ENCODE measurements around the gene SPOP. TPM values are rescaled to one million over a fixed set of nuclear protein-coding genes. Genes with fewer than 3 reads are reported as not detected.

SPOP gene
- total and polyA plus RNA-seq, 4 experiments from 2014 or later, result 83.1 to 126 (median 98.4) TPM

GRCh38 chr17:49667854-49668253 lies 10.0 kb downstream of the SPOP start:
- Histone ChIP-seq H3K4me3 (ENCODE audit: low read length in 2 of 2) (no peak overlapping the region), H3K9me3 (ENCODE audit: control insufficient read depth in 1 of 2, low read length in 2 of 2) (no peaks in the 10 kb centered on the region), H3K27ac (ENCODE audit: low read depth, low read length) (no peak overlapping the region), H3K27me3 (ENCODE audit: insufficient read depth, low read length) (no peaks in the 10 kb centered on the region), H3K36me3 (ENCODE audit: insufficient read depth, low read length) (no peaks in the 10 kb centered on the region), H3K4me1 (ENCODE audit: insufficient read depth, low read length) (peaks cover 56% of the 10 kb centered on the region)
- peak overlapping the region in 1 of 8 donors; percentile 6 for H3K4me3 Mint-ChIP-seq
- no peaks in the 10 kb centered on the region for H3K9me3 Mint-ChIP-seq
- peaks cover 36 to 57% (median 48%) of the 10 kb centered on the region in 4 donors for H3K4me1 Mint-ChIP-seq
- ChIA-PET POLR2A (ENCODE audit: partially characterized antibody) (no interaction called here), CTCF (ENCODE audit: partially characterized antibody) (no interaction called here)
- H3K27me3 Mint-ChIP-seq, result no peaks in the 10 kb centered on the region
- H3K27ac Mint-ChIP-seq, result peak overlapping the region in 2 of 7 donors; percentile 7 to 57
- H3K36me3 Mint-ChIP-seq, result peaks cover 20 to 39% of the 10 kb centered on the region in 2 donors
- intact Hi-C loops (cut with micrococcal nuclease), result no loop called here
- DNase-seq, result no peak

GRCh38 chr17:49664706-49665211 lies 13.1 kb downstream of the SPOP start:
- H3K36me3 Mint-ChIP-seq, result peaks cover 24 to 35% of the 10 kb centered on the region in 2 donors
- POLR2A ChIA-PET (ENCODE audit: partially characterized antibody), result no interaction called here
- H3K4me3 Mint-ChIP-seq, result peak overlapping the region in 1 of 8 donors; percentile 41
- CTCF ChIA-PET (ENCODE audit: partially characterized antibody), result interaction anchor here (1.2 to 1.3 kb wide), 2 partner anchors 31 to 95 kb away, joined by 4 read pairs; no protein-coding TSS in a partner anchor
- H3K36me3 ChIP-seq (ENCODE audit: insufficient read depth, low read length), result no peaks in the 10 kb centered on the region
- no peak for DNase-seq
- H3K9me3 ChIP-seq (ENCODE audit: control insufficient read depth in 1 of 2, low read length in 2 of 2), result no peaks in the 10 kb centered on the region
- H3K27ac ChIP-seq (ENCODE audit: low read depth, low read length), result no peak overlapping the region
- no peaks in the 10 kb centered on the region for H3K9me3 Mint-ChIP-seq
- no peaks in the 10 kb centered on the region for H3K27me3 Mint-ChIP-seq
- H3K27ac Mint-ChIP-seq, result peak overlapping the region in 1 of 7 donors; percentile 54
- peaks cover 30 to 48% (median 41%) of the 10 kb centered on the region in 4 donors for H3K4me1 Mint-ChIP-seq
- no peaks in the 10 kb centered on the region for H3K27me3 ChIP-seq (ENCODE audit: insufficient read depth, low read length)
- intact Hi-C loops (cut with micrococcal nuclease), result no loop called here
- peaks cover 34% of the 10 kb centered on the region for H3K4me1 ChIP-seq (ENCODE audit: insufficient read depth, low read length)
- no peak overlapping the region for H3K4me3 ChIP-seq (ENCODE audit: low read length in 2 of 2)

- no peaks in the 10 kb centered on the region for H3K36me3 ChIP-seq (ENCODE audit: insufficient read depth, low read length)
- H3K4me3 Mint-ChIP-seq, result peak overlapping the region in 3 of 8 donors; percentile 3 to 60 (median 13)
- no peaks in the 10 kb centered on the region for H3K9me3 ChIP-seq (ENCODE audit: control insufficient read depth in 1 of 2, low read length in 2 of 2)
- no peaks in the 10 kb centered on the region for H3K27me3 ChIP-seq (ENCODE audit: insufficient read depth, low read length)
- intact Hi-C loops (cut with micrococcal nuclease), result no loop called here
- H3K36me3 Mint-ChIP-seq, result peaks cover 25 to 42% of the 10 kb centered on the region in 2 donors
- H3K27me3 Mint-ChIP-seq, result no peaks in the 10 kb centered on the region
- ChIA-PET POLR2A (ENCODE audit: partially characterized antibody) (interaction anchor here (0.6 kb wide), 1 partner anchor 24 kb away, joined by 3 read pairs; no protein-coding TSS in a partner anchor), CTCF (ENCODE audit: partially characterized antibody) (interaction anchor here (2.4 kb wide), 1 partner anchor 37 kb away, joined by 10 read pairs; no protein-coding TSS in a partner anchor)
- H3K4me1 ChIP-seq (ENCODE audit: insufficient read depth, low read length), result peaks cover 34% of the 10 kb centered on the region
- H3K4me1 Mint-ChIP-seq, result peaks cover 38 to 52% (median 47%) of the 10 kb centered on the region in 4 donors
- H3K4me3 ChIP-seq (ENCODE audit: low read length in 2 of 2), result no peak overlapping the region
- no peak overlapping the region for H3K27ac ChIP-seq (ENCODE audit: low read depth, low read length)
- peak overlapping the region in 5 of 7 donors; percentile 18 to 50 (median 31) for H3K27ac Mint-ChIP-seq
- H3K9me3 Mint-ChIP-seq, result no peaks in the 10 kb centered on the region
- no peak for DNase-seq
These were observed 18.1 kb downstream of the SPOP start for GRCh38 chr17:49659661-49660382.

- no peak overlapping the region for H3K4me3 ChIP-seq (ENCODE audit: low read length in 2 of 2)
- no peaks in the 10 kb centered on the region for H3K9me3 ChIP-seq (ENCODE audit: control insufficient read depth in 1 of 2, low read length in 2 of 2)
- H3K27ac Mint-ChIP-seq, result peak overlapping the region in 3 of 7 donors; percentile 22 to 59 (median 25)
- DNase-seq, result no peak
- peaks cover 34% of the 10 kb centered on the region for H3K4me1 ChIP-seq (ENCODE audit: insufficient read depth, low read length)
- POLR2A ChIA-PET (ENCODE audit: partially characterized antibody), result no interaction called here
- no peaks in the 10 kb centered on the region for H3K9me3 Mint-ChIP-seq
- no peaks in the 10 kb centered on the region for H3K27me3 ChIP-seq (ENCODE audit: insufficient read depth, low read length)
- peaks cover 18 to 31% of the 10 kb centered on the region in 2 donors for H3K36me3 Mint-ChIP-seq
- H3K27ac ChIP-seq (ENCODE audit: low read depth, low read length), result no peak overlapping the region
- no peaks in the 10 kb centered on the region for H3K36me3 ChIP-seq (ENCODE audit: insufficient read depth, low read length)
- CTCF ChIA-PET (ENCODE audit: partially characterized antibody), result interaction anchor here (0.6 kb wide), 1 partner anchor 1244 kb away, joined by 3 read pairs; no protein-coding TSS in a partner anchor
- intact Hi-C loops (cut with micrococcal nuclease), result no loop called here
- H3K27me3 Mint-ChIP-seq, result no peaks in the 10 kb centered on the region
- H3K4me3 Mint-ChIP-seq, result no peak overlapping the region
- peaks cover 40 to 62% (median 49%) of the 10 kb centered on the region in 4 donors for H3K4me1 Mint-ChIP-seq
These were observed 21.6 kb downstream of the SPOP start for GRCh38 chr17:49656247-49656646.

- Histone ChIP-seq H3K36me3 (ENCODE audit: insufficient read depth, low read length) (no peaks in the 10 kb centered on the region), H3K4me1 (ENCODE audit: insufficient read depth, low read length) (peaks cover 31% of the 10 kb centered on the region), H3K4me3 (ENCODE audit: low read length in 2 of 2) (no peak overlapping the region), H3K9me3 (ENCODE audit: control insufficient read depth in 1 of 2, low read length in 2 of 2) (no peaks in the 10 kb centered on the region), H3K27ac (ENCODE audit: low read depth, low read length) (no peak overlapping the region), H3K27me3 (ENCODE audit: insufficient read depth, low read length) (no peaks in the 10 kb centered on the region)
- ChIA-PET POLR2A (ENCODE audit: partially characterized antibody) (no interaction called here), CTCF (ENCODE audit: partially characterized antibody) (interaction anchor here (1.0 kb wide), 2 partner anchors 90 kb away, joined by 3 read pairs; no protein-coding TSS in a partner anchor)
- intact Hi-C loops (cut with micrococcal nuclease), result loop anchor here (10.0 kb wide), 1 partner anchor 52 kb away; no protein-coding TSS in a partner anchor
- H3K27me3 Mint-ChIP-seq, result no peaks in the 10 kb centered on the region
- H3K27ac Mint-ChIP-seq, result no peak overlapping the region
- peaks cover 0 to 1% (median 0%) of the 10 kb centered on the region in 8 donors for H3K9me3 Mint-ChIP-seq
- H3K4me3 Mint-ChIP-seq, result no peak overlapping the region
- peaks cover 32 to 59% (median 43%) of the 10 kb centered on the region in 4 donors for H3K4me1 Mint-ChIP-seq
- H3K36me3 Mint-ChIP-seq, result peaks cover 0 to 7% of the 10 kb centered on the region in 2 donors
- no peak for DNase-seq
These were observed 30.7 kb downstream of the SPOP start for GRCh38 chr17:49647256-49647585.

- Histone ChIP-seq H3K27ac (ENCODE audit: low read depth, low read length) (no peak overlapping the region), H3K36me3 (ENCODE audit: insufficient read depth, low read length) (no peaks in the 10 kb centered on the region), H3K27me3 (ENCODE audit: insufficient read depth, low read length) (no peaks in the 10 kb centered on the region), H3K4me1 (ENCODE audit: insufficient read depth, low read length) (peaks cover 31% of the 10 kb centered on the region), H3K9me3 (ENCODE audit: control insufficient read depth in 1 of 2, low read length in 2 of 2) (no peaks in the 10 kb centered on the region), H3K4me3 (ENCODE audit: low read length in 2 of 2) (no peak overlapping the region)
- peaks cover 0 to 1% (median 0%) of the 10 kb centered on the region in 8 donors for H3K9me3 Mint-ChIP-seq
- CTCF ChIA-PET (ENCODE audit: partially characterized antibody), result interaction anchor here (1.0 kb wide), 1 partner anchor 90 kb away, joined by 3 read pairs; no protein-coding TSS in a partner anchor
- intact Hi-C loops (cut with micrococcal nuclease), result loop anchor here (10.0 kb wide), 1 partner anchor 52 kb away; no protein-coding TSS in a partner anchor
- H3K27ac Mint-ChIP-seq, result peak overlapping the region in 3 of 7 donors; percentile 25 to 60 (median 41)
- H3K4me1 Mint-ChIP-seq, result peaks cover 30 to 60% (median 42%) of the 10 kb centered on the region in 4 donors
- no peaks in the 10 kb centered on the region for H3K27me3 Mint-ChIP-seq
- H3K4me3 Mint-ChIP-seq, result peak overlapping the region in 4 of 8 donors; percentile 20 to 50 (median 33)
- H3K36me3 Mint-ChIP-seq, result peaks cover 0 to 8% of the 10 kb centered on the region in 2 donors
- POLR2A ChIA-PET (ENCODE audit: partially characterized antibody), result no interaction called here
- DNase-seq, result no peak
These were observed 31.3 kb downstream of the SPOP start for GRCh38 chr17:49646391-49647255.

Measured in CD4-positive, alpha-beta memory T cell (primary cell).